HepG2 (cell line): Measurements from ENCODE around the gene NEK7. TPM values are rescaled to one million over a fixed set of nuclear protein-coding genes. Genes with fewer than 3 reads are reported as not detected.

Experiments
- ATAC-seq: fragments of 200-7000 bp; cut with Tn5 transposase; 3 replicates; pipeline ENCODE4 v1.9.1; 2020; ENCODE audit warnings: mild to moderate bottlenecking, moderate library complexity
- BruUV-seq: library from RNA; stranded (reverse); fragments of 400-500 nt; replicated peaks from 2 replicates; lab custom pipeline; 2021; lab: Mats Ljungman, UMichigan
- CTCF ChIA-PET: fragments of 300-600 bp; formaldehyde crosslinking; extraction: SDS; loops from one replicate; lab custom pipeline; 2021; ENCODE audit warnings: low total read pairs, inconsistent platforms, low intra/inter-chr PET ratio; lab: Yijun Ruan, JAX
- POLR2A ChIA-PET: fragments of 350-600 bp; sonication (Branson Sonifier 250); formaldehyde crosslinking; loops from one replicate; lab custom pipeline; 2020; ENCODE audit warnings: antibody characterized with exemption, inconsistent platforms; lab: Yijun Ruan, JAX
- DNase-seq: peaks from one replicate; pipeline ENCODE4 v3.0.0-alpha.2; 2015; ENCODE audit warnings: low spot score
- FAIRE-seq: peaks from 3 replicates; lab custom pipeline; 2011; peaks lifted over from hg19 to GRCh38; lab: Jason Lieb, UNC
- H2AFZ ChIP-seq: one replicate; pipeline ENCODE4 v1.6.1; 2011; ENCODE audit warnings: low read length, inconsistent platforms
- H3K27ac ChIP-seq: fragments of 300-600 bp; 3 replicates; pipeline ENCODE4 v1.8.0; 2011; ENCODE audit warnings: mixed run types, mild to moderate bottlenecking, mixed read lengths, low read length, inconsistent platforms; ENCODE audit not compliant: insufficient read depth; ENCODE audit errors: extremely low read length
- H3K27me3 ChIP-seq, 2 experiments: fragments of 200-600 bp in 1 of 2; 2 replicates in 1 of 2; 3 replicates in 1 of 2; pipeline versions ENCODE4 v1.6.0 to v1.8.0; 2011; ENCODE audit warnings: low read length in 2 of 2, mild to moderate bottlenecking in 2 of 2, moderate library complexity in 2 of 2, inconsistent platforms in 1 of 2; ENCODE audit not compliant: insufficient read depth in 2 of 2, control insufficient read depth in 1 of 2
- H3K36me3 ChIP-seq, 2 experiments: fragments of 200-600 bp in 1 of 2; replicated peaks in 1 of 2; 2 replicates in 1 of 2; 3 replicates in 1 of 2; pipeline versions ENCODE4 v1.5.1 to v1.8.0; 2011; ENCODE audit warnings: low read length in 2 of 2, inconsistent platforms in 1 of 2; ENCODE audit not compliant: insufficient read depth in 2 of 2, control insufficient read depth in 1 of 2
- H3K4me1 ChIP-seq: 2 replicates; pipeline ENCODE4 v1.5.1; 2012; ENCODE audit warnings: low read length, inconsistent platforms; ENCODE audit not compliant: insufficient read depth
- H3K4me2 ChIP-seq: 2 replicates; pipeline ENCODE4 v1.6.0; 2011; ENCODE audit warnings: low read depth, low read length, inconsistent platforms
- H3K4me3 ChIP-seq, 3 experiments: fragments of 200-600 bp in 1 of 3; sonication (generic), shearing (Covaris generic) in 1 of 3; replicated peaks in 1 of 3; 2 replicates each; pipeline ENCODE4 v1.5.1; 2011 to 2016; ENCODE audit warnings: low read length in 3 of 3, inconsistent platforms in 2 of 3, low read depth in 2 of 3, mild to moderate bottlenecking in 2 of 3, control low read depth in 1 of 3, mixed read lengths in 1 of 3; ENCODE audit not compliant: insufficient read depth in 1 of 3
- H3K79me2 ChIP-seq: one replicate; pipeline ENCODE4 v1.6.1; 2011; ENCODE audit warnings: low read length, inconsistent platforms; ENCODE audit not compliant: insufficient read depth
- H3K9ac ChIP-seq: 2 replicates; pipeline ENCODE4 v1.6.0; 2011; ENCODE audit warnings: mild to moderate bottlenecking, low read depth, low read length, inconsistent platforms; ENCODE audit not compliant: insufficient read depth
- H3K9me3 ChIP-seq: 2 replicates; pipeline ENCODE4 v1.5.1; 2012; ENCODE audit warnings: mild to moderate bottlenecking, low read length
- H4K20me1 ChIP-seq: 2 replicates; pipeline ENCODE4 v1.6.0; 2011; ENCODE audit warnings: inconsistent platforms, mild to moderate bottlenecking, low read length, moderate library complexity; ENCODE audit not compliant: insufficient read depth
- ARNT2 ChIP-seq: sonication (generic); formaldehyde crosslinking; IDR thresholded peaks from 2 replicates; pipeline ENCODE4 v1.8.0; 2022; ENCODE audit warnings: mild to moderate bottlenecking, low read depth, missing genetic modification reagents, moderate library complexity
- DPF2 ChIP-seq: sonication (generic); formaldehyde crosslinking; IDR thresholded peaks from 2 replicates; pipeline ENCODE4 v1.4.0; 2020; ENCODE audit warnings: mild to moderate bottlenecking, low read depth, missing genetic modification reagents, borderline replicate concordance
- FOXA3 ChIP-seq: IDR thresholded peaks from 2 replicates; pipeline ENCODE4 v1.6.1; 2016; ENCODE audit warnings: missing genetic modification reagents, missing compliant biosample characterization
- FOXP1 ChIP-seq, 2 experiments: fragments of 450-650 bp in 1 of 2; IDR thresholded peaks; 2 replicates each; pipeline ENCODE4 v1.6.1; 2017 to 2018; ENCODE audit warnings: antibody characterized with exemption in 1 of 2
- JUND ChIP-seq: sonication (generic); formaldehyde crosslinking; IDR thresholded peaks from 2 replicates; pipeline ENCODE4 v1.8.0; 2022; ENCODE audit warnings: mild to moderate bottlenecking, missing genetic modification reagents
- KAT2B ChIP-seq: fragments of 150-350 bp; IDR thresholded peaks from 2 replicates; pipeline ENCODE4 v1.6.1; 2014; ENCODE audit warnings: low read depth, low read length, borderline replicate concordance
- RERE ChIP-seq: IDR thresholded peaks from 2 replicates; pipeline ENCODE4 v1.6.1; 2016; ENCODE audit warnings: low read depth, missing genetic modification reagents, missing compliant biosample characterization
- SOX6 ChIP-seq, 2 experiments: fragments of 450-650 bp in 1 of 2; sonication (generic) in 1 of 2; formaldehyde crosslinking in 1 of 2; IDR thresholded peaks; 2 replicates each; pipeline versions ENCODE4 v1.4.0 to v1.6.1; 2017 to 2020; ENCODE audit warnings: antibody characterized with exemption in 1 of 2, mild to moderate bottlenecking in 1 of 2, missing genetic modification reagents in 1 of 2
- SUZ12 ChIP-seq: fragments of 150-350 bp; IDR thresholded peaks from 2 replicates; pipeline ENCODE4 v1.6.1; 2014; ENCODE audit warnings: low read depth, low read length
- ZKSCAN8 ChIP-seq: IDR thresholded peaks from 2 replicates; pipeline ENCODE4 v1.6.1; 2016; ENCODE audit warnings: borderline replicate concordance, missing genetic modification reagents, missing compliant biosample characterization
- ZMAT5 ChIP-seq: sonication (generic); formaldehyde crosslinking; IDR thresholded peaks from 2 replicates; pipeline ENCODE4 v1.5.0; 2020; ENCODE audit warnings: mild to moderate bottlenecking, low read depth, missing genetic modification reagents, borderline replicate concordance
- ZNF276 ChIP-seq: sonication (generic); formaldehyde crosslinking; IDR thresholded peaks from 2 replicates; pipeline ENCODE4 v1.4.0; 2020; ENCODE audit warnings: mild to moderate bottlenecking, low read depth, missing genetic modification reagents
- ZNF660 ChIP-seq: sonication (generic); formaldehyde crosslinking; IDR thresholded peaks from 2 replicates; pipeline ENCODE4 v1.5.1; 2020; ENCODE audit warnings: mild to moderate bottlenecking, low read depth, missing genetic modification reagents, borderline replicate concordance
- ZNF766 ChIP-seq: sonication (generic); formaldehyde crosslinking; IDR thresholded peaks from 2 replicates; pipeline ENCODE4 v1.5.0; 2020; ENCODE audit warnings: missing genetic modification reagents, borderline replicate concordance
- ZNF784 ChIP-seq: sonication (generic); formaldehyde crosslinking; IDR thresholded peaks from 2 replicates; pipeline ENCODE4 v1.5.1; 2020; ENCODE audit warnings: missing genetic modification reagents, mild to moderate bottlenecking, borderline replicate concordance
- ZNF878 ChIP-seq: sonication (generic); formaldehyde crosslinking; IDR thresholded peaks from 2 replicates; pipeline ENCODE4 v1.8.1; 2023; ENCODE audit warnings: mild to moderate bottlenecking, missing genetic modification reagents, moderate library complexity
- WGBS: methylation state at CpG from one replicate; pipeline ENCODE4 v1.1.6; 2017; ENCODE audit warnings: low lambda C conversion rate; 5-methylcytosine and 5-hydroxymethylcytosine counted together
- in situ Hi-C: cut with HindIII; loops from 2 replicates; pipeline ENCODE4 v1.10.0; 2017; ENCODE audit warnings: low pct_unique_long_range_greater_than_20kb; ENCODE audit not compliant: extremely low pct_ligation_motif_present
- intact Hi-C: fragments of 100-400 bp; cut with micrococcal nuclease; formaldehyde crosslinking; loops from one replicate; pipeline ENCODE4 v1.10.0; 2022; ENCODE audit not compliant: unreplicated experiment
- polyA plus RNA-seq, 8 experiments: library from polyadenylated mRNA; depleted of rRNA in 3 of 8; stranded (reverse) in 7 of 8; unstranded in 1 of 8; fragments of >200 nt; fragmentation: Illumina TruSeq in 4 of 8; extraction: Trizol in 4 of 8; gene quantifications; 2 replicates each; pipeline versions ENCODE4 v1.2.1 to v1.2.3, GENCODE V29; 2011 to 2016; ENCODE audit warnings: low read depth in 4 of 8, missing spikeins in 1 of 8, mixed read lengths in 1 of 8; ENCODE audit not compliant: insufficient read depth in 1 of 8
- total RNA-seq, 5 experiments: library from RNA; depleted of rRNA; stranded (reverse); fragments of >200 nt; fragmentation: Illumina TruSeq; extraction: Trizol; gene quantifications; 2 replicates each; pipeline ENCODE4 v1.2.3, GENCODE V29; 2016; ENCODE audit warnings: low read depth in 1 of 5

Gene NEK7
- total and polyA plus RNA-seq, 2 of the 13 experiments (the other 11 are each of a cell fraction or from before 2014, with no cell fraction given): 18.1 to 19.2 TPM

GRCh38 chr1:198183605-198184004 lies 26.8 kb downstream of the NEK7 start:
- BruUV-seq: no TSS peak
- no peak overlapping the region for H3K4me2 ChIP-seq
- H3K9ac ChIP-seq: no peak overlapping the region
- H3K4me1 ChIP-seq: no peaks in the 10 kb centered on the region
- no peak for ATAC-seq
- no peaks in the 10 kb centered on the region for H3K27me3 ChIP-seq
- no peak overlapping the region for H2AFZ ChIP-seq
- CTCF ChIA-PET: no interaction called here
- H3K4me3 ChIP-seq: no peak overlapping the region
- no peaks in the 10 kb centered on the region for H3K36me3 ChIP-seq
- 92% methylated on average over 3 of the region's 3 CpGs for WGBS
- H4K20me1 ChIP-seq: no peaks in the 10 kb centered on the region
- no peak for FAIRE-seq
- peaks cover 31% of the 10 kb centered on the region for H3K79me2 ChIP-seq
- POLR2A ChIA-PET: no interaction called here
- in situ Hi-C loops (no loop called here), intact Hi-C loops (no loop called here)
- no peak for DNase-seq
- no peak overlapping the region for H3K27ac ChIP-seq
- H3K9me3 ChIP-seq: no peaks in the 10 kb centered on the region
- TF ChIP-seq ZNF276 (CRISPR knock-in tag): no peak
- TF ChIP-seq ZNF766 (CRISPR knock-in tag): no peak
- TF ChIP-seq KAT2B: no peak
- TF ChIP-seq ZNF878 (CRISPR knock-in tag): no peak
- TF ChIP-seq ARNT2: no peak
- no peak for TF ChIP-seq JUND (CRISPR knock-in tag)
- no peak for TF ChIP-seq FOXP1 (IDR thresholded peaks at IDR 0.05)
- TF ChIP-seq FOXP1 (CRISPR knock-in tag; IDR thresholded peaks at IDR 0.05): no peak
- no peak for TF ChIP-seq RERE
- TF ChIP-seq SOX6 (IDR thresholded peaks at IDR 0.05): no peak
- no peak for TF ChIP-seq SOX6 (CRISPR knock-in tag; IDR thresholded peaks at IDR 0.05)
- no peak for TF ChIP-seq ZNF660 (CRISPR knock-in tag)
- TF ChIP-seq FOXA3 (CRISPR knock-in tag): no peak
- no peak for TF ChIP-seq ZNF784
- no peak for TF ChIP-seq DPF2 (CRISPR knock-in tag)
- TF ChIP-seq ZMAT5 (CRISPR knock-in tag): no peak
- no peak for TF ChIP-seq ZKSCAN8
- no peak for TF ChIP-seq SUZ12
